HepG2 (cell line): ENCODE measurements around the gene HEPACAM. TPM values are rescaled to one million over a fixed set of nuclear protein-coding genes. Genes with fewer than 3 reads are reported as not detected.

Source experiments
- ADNP ChIP-seq: sonication (generic); formaldehyde crosslinking; IDR thresholded peaks from 2 replicates; pipeline ENCODE4 v1.4.0; 2020; ENCODE audit warnings: missing genetic modification reagents
- FUBP1 ChIP-seq: sonication (generic); formaldehyde crosslinking; IDR thresholded peaks from 2 replicates; pipeline ENCODE4 v1.5.1; 2020; ENCODE audit warnings: missing genetic modification reagents, mild to moderate bottlenecking, borderline replicate concordance
- IRX3 ChIP-seq: sonication (generic); formaldehyde crosslinking; IDR thresholded peaks from 2 replicates; pipeline ENCODE4 v1.8.1; 2023; ENCODE audit warnings: mild to moderate bottlenecking, low read depth, missing genetic modification reagents, borderline replicate concordance
- MTA1 ChIP-seq: sonication (generic); formaldehyde crosslinking; IDR thresholded peaks from 2 replicates; pipeline ENCODE4 v1.4.0; 2020; ENCODE audit warnings: missing genetic modification reagents, mild to moderate bottlenecking, borderline replicate concordance
- NFATC3 ChIP-seq: sonication (generic); formaldehyde crosslinking; IDR thresholded peaks from 2 replicates; pipeline ENCODE4 v1.5.1; 2020; ENCODE audit warnings: mild to moderate bottlenecking, missing genetic modification reagents
- NFE2 ChIP-seq: sonication (generic); formaldehyde crosslinking; IDR thresholded peaks from 2 replicates; pipeline ENCODE4 v1.4.0; 2020; ENCODE audit warnings: missing genetic modification reagents
- PAWR ChIP-seq: sonication (generic); formaldehyde crosslinking; IDR thresholded peaks from 2 replicates; pipeline ENCODE4 v1.4.0; 2020; ENCODE audit warnings: missing genetic modification reagents, mild to moderate bottlenecking, borderline replicate concordance
- SALL1 ChIP-seq: sonication (generic); formaldehyde crosslinking; IDR thresholded peaks from 2 replicates; pipeline ENCODE4 v1.8.0; 2022; ENCODE audit warnings: mild to moderate bottlenecking, missing genetic modification reagents
- TCF12 ChIP-seq, 2 experiments: fragments of 450-650 bp in 1 of 2; sonication (generic) in 1 of 2; formaldehyde crosslinking in 1 of 2; IDR thresholded peaks; 2 replicates each; pipeline versions ENCODE4 v1.6.1 to v1.8.0; 2017 to 2022; ENCODE audit warnings: antibody characterized with exemption in 1 of 2, mild to moderate bottlenecking in 1 of 2, missing genetic modification reagents in 1 of 2, moderate library complexity in 1 of 2
- ZNF142 ChIP-seq: sonication (generic); formaldehyde crosslinking; IDR thresholded peaks from 2 replicates; pipeline ENCODE4 v1.4.0; 2020; ENCODE audit warnings: missing genetic modification reagents
- ZNF20 ChIP-seq: sonication (generic); formaldehyde crosslinking; IDR thresholded peaks from 2 replicates; pipeline ENCODE4 v1.4.0; 2020; ENCODE audit warnings: mild to moderate bottlenecking, moderate library complexity, missing genetic modification reagents
- ZNF569 ChIP-seq: sonication (generic); formaldehyde crosslinking; IDR thresholded peaks from 2 replicates; pipeline ENCODE4 v1.5.0; 2020; ENCODE audit warnings: mild to moderate bottlenecking, missing genetic modification reagents, moderate library complexity, borderline replicate concordance
- ZNF746 ChIP-seq: sonication (generic); formaldehyde crosslinking; IDR thresholded peaks from 2 replicates; pipeline ENCODE4 v1.8.0; 2022; ENCODE audit warnings: mild to moderate bottlenecking, missing genetic modification reagents
- ZUFSP ChIP-seq: sonication (generic); formaldehyde crosslinking; IDR thresholded peaks from 2 replicates; pipeline ENCODE4 v1.9.0; 2021; ENCODE audit warnings: missing genetic modification reagents, mild to moderate bottlenecking, borderline replicate concordance
- polyA plus RNA-seq, 8 experiments: library from polyadenylated mRNA; depleted of rRNA in 3 of 8; stranded (reverse) in 7 of 8; unstranded in 1 of 8; fragments of >200 nt; fragmentation: Illumina TruSeq in 4 of 8; extraction: Trizol in 4 of 8; gene quantifications; 2 replicates each; pipeline versions ENCODE4 v1.2.1 to v1.2.3, GENCODE V29; 2011 to 2016; ENCODE audit warnings: low read depth in 4 of 8, missing spikeins in 1 of 8, mixed read lengths in 1 of 8; ENCODE audit not compliant: insufficient read depth in 1 of 8
- total RNA-seq, 5 experiments: library from RNA; depleted of rRNA; stranded (reverse); fragments of >200 nt; fragmentation: Illumina TruSeq; extraction: Trizol; gene quantifications; 2 replicates each; pipeline ENCODE4 v1.2.3, GENCODE V29; 2016; ENCODE audit warnings: low read depth in 1 of 5
- TF ChIP-seq, protein P1 (sequence below): sonication (generic); formaldehyde crosslinking; IDR thresholded peaks from 2 replicates; pipeline ENCODE4 v1.8.1; 2023; ENCODE audit warnings: missing genetic modification reagents, mild to moderate bottlenecking, borderline replicate concordance
- TF ChIP-seq, protein P2 (sequence below): IDR thresholded peaks from 2 replicates; pipeline ENCODE4 v1.6.1; 2012; ENCODE audit warnings: low read depth, low read length, improper control_type of control experiment

HEPACAM gene
- total and polyA plus RNA-seq, 2 of the 13 experiments (the other 11 are each of a cell fraction or from before 2014, with no cell fraction given), result 66.9 to 121 TPM

GRCh38 chr11:124953753-124954589 is 18.1 kb upstream of the HEPACAM start, which contains the start of gene CCDC15 (continued):
- TF ChIP-seq ZNF569 (CRISPR knock-in tag) (no peak), MTA1 (peak; percentile 66), NFE2 (CRISPR knock-in tag) (no peak), ADNP (CRISPR knock-in tag) (no peak), FUBP1 (0 out of 2 replicates have a peak, but pooled peaks have one; percentile 45), ZNF20 (CRISPR knock-in tag) (no peak), NFATC3 (CRISPR knock-in tag) (0 out of 2 replicates have a peak, but pooled peaks have one; percentile 28), IRX3 (CRISPR knock-in tag) (no peak), TCF12 (IDR thresholded peaks at IDR 0.05) (no peak), TCF12 (CRISPR knock-in tag; IDR thresholded peaks at IDR 0.05) (peak; percentile 31; the same call in 1 of the 2 replicates), ZNF746 (CRISPR knock-in tag) (no peak), ZUFSP (no peak), ZNF142 (CRISPR knock-in tag) (peak; percentile 68; the same call in 1 of the 2 replicates), PAWR (CRISPR knock-in tag) (no peak), SALL1 (CRISPR knock-in tag) (peak; percentile 87)
- TF ChIP-seq, protein P1, sequence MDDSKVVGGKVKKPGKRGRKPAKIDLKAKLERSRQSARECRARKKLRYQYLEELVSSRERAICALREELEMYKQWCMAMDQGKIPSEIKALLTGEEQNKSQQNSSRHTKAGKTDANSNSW, result peak; percentile 56; the same call in 1 of the 2 replicates
- TF ChIP-seq, protein P2, sequence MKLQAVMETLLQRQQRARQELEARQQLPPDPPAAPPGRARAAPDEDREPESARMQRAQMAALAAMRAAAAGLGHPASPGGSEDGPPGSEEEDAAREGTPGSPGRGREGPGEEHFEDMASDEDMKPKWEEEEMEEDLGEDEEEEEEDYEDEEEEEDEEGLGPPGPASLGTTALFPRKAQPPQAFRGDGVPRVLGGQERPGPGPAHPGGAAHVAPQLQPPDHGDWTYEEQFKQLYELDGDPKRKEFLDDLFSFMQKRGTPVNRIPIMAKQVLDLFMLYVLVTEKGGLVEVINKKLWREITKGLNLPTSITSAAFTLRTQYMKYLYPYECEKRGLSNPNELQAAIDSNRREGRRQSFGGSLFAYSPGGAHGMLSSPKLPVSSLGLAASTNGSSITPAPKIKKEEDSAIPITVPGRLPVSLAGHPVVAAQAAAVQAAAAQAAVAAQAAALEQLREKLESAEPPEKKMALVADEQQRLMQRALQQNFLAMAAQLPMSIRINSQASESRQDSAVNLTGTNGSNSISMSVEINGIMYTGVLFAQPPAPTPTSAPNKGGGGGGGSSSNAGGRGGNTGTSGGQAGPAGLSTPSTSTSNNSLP, result no peak
